RWPE1 (cell line): ENCODE measurements around the gene PLCD4.

Experiments used
- CTCF ChIA-PET: fragments of 350-600 bp; sonication (Branson Sonifier 250); formaldehyde crosslinking; extraction: SDS; loops from one replicate; lab custom pipeline; 2021; lab: Yijun Ruan, JAX
- POLR2A ChIA-PET: fragments of 400-600 bp; formaldehyde crosslinking; extraction: SDS; loops from one replicate; lab custom pipeline; 2020; ENCODE audit warnings: antibody characterized with exemption; ENCODE audit not compliant: low non-redundant PET; lab: Yijun Ruan, JAX
- DNase-seq: peaks from one replicate; pipeline ENCODE4 v3.0.0; 2012; ENCODE audit warnings: low spot score
- H3K27ac ChIP-seq: fragments of 450-650 bp; 2 replicates; pipeline ENCODE4 v1.5.1; 2017
- TF ChIP-seq, protein P1 (sequence below): fragments of 450-650 bp; conservative IDR thresholded peaks from 2 replicates; pipeline ENCODE4 v1.5.1; 2017; ENCODE audit warnings: low read depth, mild to moderate bottlenecking

Gene PLCD4

DNA sequence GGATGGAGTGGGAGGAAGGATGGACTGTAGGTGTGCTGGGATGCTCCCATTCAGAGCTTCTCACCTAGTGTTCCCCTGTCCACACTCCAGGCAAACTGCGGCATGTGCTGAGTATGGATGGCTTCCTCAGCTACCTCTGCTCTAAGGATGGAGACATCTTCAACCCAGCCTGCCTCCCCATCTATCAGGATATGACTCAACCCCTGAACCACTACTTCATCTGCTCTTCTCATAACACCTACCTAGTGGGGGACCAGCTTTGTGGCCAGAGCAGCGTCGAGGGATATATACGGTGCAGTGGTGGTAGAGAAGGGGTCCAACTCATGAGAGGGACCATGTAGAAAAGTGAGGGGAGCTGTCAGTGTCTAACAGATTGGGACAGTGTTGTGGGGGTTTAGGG, 20.2 kb downstream of the PLCD4 start:
- POLR2A ChIA-PET = no interaction called here
- TF ChIP-seq, protein P1, sequence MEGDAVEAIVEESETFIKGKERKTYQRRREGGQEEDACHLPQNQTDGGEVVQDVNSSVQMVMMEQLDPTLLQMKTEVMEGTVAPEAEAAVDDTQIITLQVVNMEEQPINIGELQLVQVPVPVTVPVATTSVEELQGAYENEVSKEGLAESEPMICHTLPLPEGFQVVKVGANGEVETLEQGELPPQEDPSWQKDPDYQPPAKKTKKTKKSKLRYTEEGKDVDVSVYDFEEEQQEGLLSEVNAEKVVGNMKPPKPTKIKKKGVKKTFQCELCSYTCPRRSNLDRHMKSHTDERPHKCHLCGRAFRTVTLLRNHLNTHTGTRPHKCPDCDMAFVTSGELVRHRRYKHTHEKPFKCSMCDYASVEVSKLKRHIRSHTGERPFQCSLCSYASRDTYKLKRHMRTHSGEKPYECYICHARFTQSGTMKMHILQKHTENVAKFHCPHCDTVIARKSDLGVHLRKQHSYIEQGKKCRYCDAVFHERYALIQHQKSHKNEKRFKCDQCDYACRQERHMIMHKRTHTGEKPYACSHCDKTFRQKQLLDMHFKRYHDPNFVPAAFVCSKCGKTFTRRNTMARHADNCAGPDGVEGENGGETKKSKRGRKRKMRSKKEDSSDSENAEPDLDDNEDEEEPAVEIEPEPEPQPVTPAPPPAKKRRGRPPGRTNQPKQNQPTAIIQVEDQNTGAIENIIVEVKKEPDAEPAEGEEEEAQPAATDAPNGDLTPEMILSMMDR = no peak
- DNase-seq = no peak
- H3K27ac ChIP-seq = no peak overlapping the region
- CTCF ChIA-PET = no interaction called here

DNA sequence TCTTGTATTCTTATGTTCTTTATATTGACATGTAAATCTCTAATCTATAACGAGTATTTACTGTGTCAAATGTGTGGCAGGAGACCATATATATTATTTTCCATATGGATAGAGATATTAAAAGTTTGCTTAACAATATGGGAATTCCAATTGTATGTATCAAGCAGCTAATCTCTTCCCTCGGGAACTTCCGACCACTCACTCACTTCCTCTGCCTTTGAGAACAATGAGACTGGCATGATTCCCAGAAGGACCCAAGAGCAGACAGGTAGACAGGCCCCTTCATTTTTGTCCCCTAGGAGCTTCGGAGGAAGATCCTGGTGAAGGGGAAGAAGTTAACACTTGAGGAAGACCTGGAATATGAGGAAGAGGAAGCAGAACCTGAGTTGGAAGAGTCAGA, 24.1 kb downstream of the PLCD4 start:
- peak overlapping the region; percentile 34; the same call in 1 of the 2 replicates for H3K27ac ChIP-seq
- TF ChIP-seq, protein P1 = no peak
- POLR2A ChIA-PET = no interaction called here
- CTCF ChIA-PET = interaction anchor here (0.7 kb wide), 1 partner anchor 259 kb away, joined by 4 read pairs; no protein-coding TSS in a partner anchor
- peak; percentile 76 for DNase-seq

DNA sequence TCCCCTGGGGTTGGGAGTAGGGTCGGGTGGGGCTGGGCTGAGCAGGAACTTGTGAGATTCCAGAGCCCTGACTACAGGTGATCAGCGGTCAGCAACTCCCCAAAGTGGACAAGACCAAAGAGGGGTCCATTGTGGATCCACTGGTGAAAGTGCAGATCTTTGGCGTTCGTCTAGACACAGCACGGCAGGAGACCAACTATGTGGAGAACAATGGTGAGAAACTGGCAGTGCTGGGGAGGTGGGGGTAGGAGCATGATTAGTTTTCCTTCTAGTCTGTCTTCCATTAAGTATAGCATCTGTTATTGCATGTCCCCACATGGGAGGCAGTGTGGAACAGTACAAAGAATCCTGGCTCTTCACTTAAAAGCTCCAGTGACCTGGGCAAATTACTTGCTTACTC, 28.0 kb downstream of the PLCD4 start:
- POLR2A ChIA-PET = interaction anchor here (0.8 kb wide), 1 partner anchor 8 kb away, joined by 10 read pairs; no protein-coding TSS in a partner anchor
- TF ChIP-seq, protein P1 = no peak
- DNase-seq = no peak
- CTCF ChIA-PET = interaction anchor here (0.6 kb wide), 1 partner anchor 18 kb away, joined by 4 read pairs; no protein-coding TSS in a partner anchor
- no peak overlapping the region for H3K27ac ChIP-seq

DNA sequence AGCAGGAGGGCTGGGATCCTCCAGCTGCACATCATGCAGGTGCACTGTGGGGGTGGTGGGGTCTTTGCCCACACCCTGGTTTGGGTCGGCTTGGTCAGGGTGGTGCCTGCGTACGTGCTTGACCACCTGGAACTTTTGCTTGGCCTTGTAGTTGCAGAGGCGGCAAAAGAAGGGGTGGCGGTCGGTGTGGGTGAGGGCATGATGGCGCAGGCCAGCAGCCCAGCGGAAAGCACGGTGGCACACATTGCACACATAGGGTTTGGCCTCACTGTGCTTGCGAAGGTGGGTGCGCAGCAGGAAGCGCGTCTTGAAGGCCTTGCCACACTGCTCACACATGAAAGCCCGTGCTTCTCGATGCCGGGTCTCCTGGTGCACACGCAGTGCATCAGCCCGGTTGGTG, 30.7 kb downstream of the PLCD4 start:
- ChIA-PET POLR2A (no interaction called here), CTCF (no interaction called here)
- TF ChIP-seq, protein P1 = no peak
- no peak overlapping the region for H3K27ac ChIP-seq
- DNase-seq = no peak

DNA sequence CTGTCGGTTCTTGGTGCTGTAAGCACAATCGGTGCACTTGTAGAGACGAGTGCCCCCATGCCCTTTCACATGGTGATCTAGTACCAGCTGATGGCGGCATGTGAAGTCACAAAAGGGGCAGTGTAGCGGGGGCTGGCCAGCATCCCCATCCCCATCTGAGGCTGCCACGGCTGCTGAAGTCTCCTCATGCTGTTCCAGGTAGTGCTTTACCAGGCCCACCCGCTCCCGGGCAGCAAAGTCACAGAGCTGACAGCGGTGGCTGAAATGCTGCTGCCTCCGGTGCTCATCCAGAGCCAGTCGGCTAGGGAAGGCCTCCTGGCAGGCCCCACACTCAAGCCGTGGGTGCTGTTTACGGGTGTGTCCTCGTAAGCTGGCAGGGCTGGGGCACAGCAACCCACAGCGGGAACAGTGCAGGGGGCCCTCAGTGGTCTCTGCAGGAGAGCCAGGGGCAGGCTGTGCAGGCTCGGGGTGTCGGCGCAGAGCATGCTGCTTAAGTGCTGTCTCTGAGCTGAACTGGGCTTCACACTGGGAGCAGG, 34.5 kb downstream of the PLCD4 start:
- H3K27ac ChIP-seq = no peak overlapping the region
- ChIA-PET POLR2A (no interaction called here), CTCF (no interaction called here)

DNA sequence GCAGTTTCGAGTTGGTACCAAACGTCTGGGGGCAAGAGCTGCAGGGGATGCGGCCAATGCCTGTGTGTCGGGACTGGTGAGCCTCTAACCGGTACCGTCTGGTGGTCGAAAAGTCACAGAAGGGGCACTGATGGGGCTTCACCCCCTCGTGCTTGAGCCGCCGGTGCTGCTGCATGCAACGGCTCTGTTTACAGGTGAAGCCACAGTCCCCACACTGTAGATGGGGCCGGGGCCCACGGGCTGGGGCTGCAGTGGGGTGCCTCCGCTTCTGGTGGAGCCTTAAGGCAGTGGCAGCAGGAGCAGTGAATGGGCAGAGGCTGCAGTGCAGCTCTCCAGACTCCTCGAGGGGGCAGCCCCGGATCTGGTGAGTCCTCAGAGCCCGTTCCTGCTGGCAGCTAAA, 35.1 kb downstream of the PLCD4 start:
- DNase-seq = no peak
- H3K27ac ChIP-seq = peak overlapping the region; percentile 18; the same call in 1 of the 2 replicates
- CTCF ChIA-PET = interaction anchor here (0.6 kb wide), 2 partner anchors 79 to 341 kb away, joined by 3 read pairs; no protein-coding TSS in a partner anchor
- TF ChIP-seq, protein P1 = no peak
- POLR2A ChIA-PET = no interaction called here

More for the DNA sequence above, 34.5 kb downstream of the PLCD4 start:
- TF ChIP-seq, protein P1 = no peak
- DNase-seq = no peak
